NCI-H226 (cell line): ENCODE results near the gene GARIN5B.
A peak's percentile ranks its signal among the peaks of the same experiment; 100 is the strongest.
"Not testable (repeated sequence)": the region's sequence is repeated elsewhere in the genome, so short reads cannot be mapped to it uniquely, and the experiment has no call there.

ENCODE experiments used
- DNase-seq: peaks from one replicate; pipeline ENCODE4 v3.0.0-alpha.2; 2015

The GARIN5B gene

DNA sequence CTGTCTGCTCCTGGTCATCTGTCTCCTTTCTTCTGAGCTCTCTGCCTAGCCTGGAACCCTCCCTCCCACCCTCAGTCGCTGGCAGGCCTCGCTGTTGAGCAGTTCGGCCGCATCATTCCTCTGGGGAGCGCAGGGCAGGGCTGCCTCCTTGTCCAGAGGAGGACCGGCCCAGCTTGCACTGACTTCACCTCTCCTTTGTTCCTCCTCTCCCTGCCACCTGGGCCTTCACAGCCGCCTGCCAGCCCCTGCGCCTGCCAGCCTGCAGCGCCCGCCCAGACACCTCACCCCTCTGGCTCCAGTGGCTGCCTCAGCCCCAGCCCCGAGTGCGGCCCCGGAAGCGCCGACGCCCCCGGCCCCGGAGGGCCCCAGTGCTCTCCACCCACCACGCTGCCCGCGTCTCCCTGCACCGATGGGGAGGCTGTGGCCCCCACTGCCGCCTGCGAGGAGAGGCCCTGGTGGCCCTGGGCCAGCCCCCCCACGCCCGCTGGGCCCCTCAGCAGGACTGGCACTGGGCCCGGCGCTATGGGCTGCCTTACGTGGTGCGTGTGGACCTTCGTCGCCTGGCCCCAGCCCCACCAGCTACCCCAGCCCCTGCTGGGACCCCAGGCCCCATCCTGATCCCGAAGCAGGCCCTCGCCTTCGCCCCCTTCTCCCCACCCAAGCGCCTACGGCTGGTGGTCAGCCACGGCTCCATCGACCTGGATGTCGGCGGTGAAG is 16.2 kb downstream of the GARIN5B start:
- DNase-seq = no peak

DNA sequence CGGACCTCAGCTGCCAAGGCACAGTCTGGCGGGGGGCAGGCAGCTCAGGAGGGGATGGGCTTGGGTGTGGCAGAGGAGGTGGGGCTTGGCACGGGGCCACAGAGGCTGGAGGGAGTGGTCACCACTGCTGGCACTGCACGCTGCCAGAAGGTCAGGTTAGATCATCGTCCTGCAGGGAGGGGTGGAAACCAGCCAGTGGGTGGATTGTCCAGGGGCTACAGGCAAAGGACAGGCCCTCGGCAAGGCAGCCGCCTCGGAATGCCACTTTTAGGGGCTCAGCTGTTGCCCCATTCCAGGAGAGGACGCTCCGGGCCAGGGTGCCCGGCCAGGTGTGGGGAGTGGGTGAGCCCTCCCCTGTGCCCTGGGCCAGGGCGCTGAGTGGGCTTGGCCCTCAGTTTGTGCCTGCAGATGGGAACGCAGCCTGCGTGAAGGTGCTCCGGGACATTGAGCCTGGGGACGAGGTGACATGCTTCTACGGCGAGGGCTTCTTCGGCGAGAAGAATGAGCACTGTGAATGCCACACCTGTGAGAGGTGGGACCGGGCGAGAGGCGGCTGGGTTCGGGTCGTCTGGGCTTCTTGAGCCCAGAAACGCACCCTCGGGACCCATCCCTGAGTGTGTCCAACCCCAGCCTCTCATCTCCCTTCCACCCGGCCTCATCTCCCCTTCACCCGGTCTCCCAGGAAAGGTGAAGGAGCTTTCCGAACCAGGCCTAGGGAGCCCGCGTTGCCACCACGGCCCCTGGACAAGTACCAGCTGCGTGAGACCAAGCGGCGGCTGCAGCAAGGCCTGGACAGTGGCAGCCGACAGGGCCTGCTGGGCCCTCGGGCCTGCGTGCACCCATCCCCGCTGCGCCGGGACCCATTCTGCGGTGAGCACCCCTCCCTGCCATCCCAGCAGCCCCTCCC is 17.0 kb downstream of the GARIN5B start:
- DNase-seq = peak; percentile 82

DNA sequence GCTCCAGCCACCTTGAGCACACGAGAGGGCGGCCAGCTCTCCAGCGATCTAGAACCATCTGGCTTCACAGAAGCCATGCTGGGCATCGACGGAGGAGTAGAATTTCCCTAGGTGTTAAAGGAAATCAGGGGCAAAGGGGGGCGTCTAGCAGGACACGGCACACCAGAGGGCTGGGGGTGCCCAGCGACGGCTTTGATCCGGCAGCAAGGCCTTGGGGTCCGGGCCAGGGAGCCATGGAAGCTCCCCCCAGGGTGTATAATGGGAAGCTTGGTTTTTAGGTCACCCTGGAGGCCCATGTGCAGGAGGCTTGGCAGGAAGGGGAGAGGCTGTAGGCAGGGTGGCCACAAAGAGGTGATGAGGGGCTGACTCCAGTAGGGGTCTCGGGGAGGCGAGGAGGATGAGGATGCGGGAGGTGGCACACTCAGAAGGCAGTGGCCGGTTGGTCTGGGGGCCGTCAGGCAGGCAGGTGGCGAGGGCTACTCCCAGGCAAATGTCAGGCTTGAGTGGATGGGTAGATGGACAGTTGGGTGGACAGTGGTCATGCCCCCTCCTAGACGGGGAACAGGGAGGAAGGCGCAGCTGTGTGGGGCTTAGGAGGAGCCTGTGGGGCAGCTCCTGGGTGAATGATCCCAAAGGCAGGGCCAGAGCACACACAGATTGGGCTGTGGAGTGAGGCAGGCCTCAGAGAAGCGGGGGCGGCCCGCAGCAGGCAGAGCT is 17.8 kb downstream of the GARIN5B start:
- DNase-seq = no peak

DNA sequence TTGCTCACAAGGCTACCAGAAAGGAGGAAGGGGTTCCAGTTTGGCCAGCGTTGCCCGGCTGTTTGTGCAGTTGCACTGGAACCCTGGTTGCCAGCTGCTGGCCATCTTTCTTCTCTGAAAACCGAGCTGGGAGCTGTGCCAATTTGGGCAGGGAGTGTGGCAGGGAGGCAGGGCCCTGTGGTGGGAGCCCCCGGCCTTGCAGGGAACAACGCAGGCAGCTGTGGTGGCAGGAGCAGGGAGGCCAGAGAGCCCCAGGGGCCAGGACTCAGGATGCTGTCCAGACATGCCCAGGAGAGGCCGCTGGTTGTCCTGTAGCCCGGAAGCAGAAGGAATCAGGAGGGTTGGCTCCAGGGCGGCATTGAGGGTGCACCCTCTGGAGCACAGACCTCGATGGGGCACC is 18.6 kb downstream of the GARIN5B start:
- DNase-seq = no peak

DNA sequence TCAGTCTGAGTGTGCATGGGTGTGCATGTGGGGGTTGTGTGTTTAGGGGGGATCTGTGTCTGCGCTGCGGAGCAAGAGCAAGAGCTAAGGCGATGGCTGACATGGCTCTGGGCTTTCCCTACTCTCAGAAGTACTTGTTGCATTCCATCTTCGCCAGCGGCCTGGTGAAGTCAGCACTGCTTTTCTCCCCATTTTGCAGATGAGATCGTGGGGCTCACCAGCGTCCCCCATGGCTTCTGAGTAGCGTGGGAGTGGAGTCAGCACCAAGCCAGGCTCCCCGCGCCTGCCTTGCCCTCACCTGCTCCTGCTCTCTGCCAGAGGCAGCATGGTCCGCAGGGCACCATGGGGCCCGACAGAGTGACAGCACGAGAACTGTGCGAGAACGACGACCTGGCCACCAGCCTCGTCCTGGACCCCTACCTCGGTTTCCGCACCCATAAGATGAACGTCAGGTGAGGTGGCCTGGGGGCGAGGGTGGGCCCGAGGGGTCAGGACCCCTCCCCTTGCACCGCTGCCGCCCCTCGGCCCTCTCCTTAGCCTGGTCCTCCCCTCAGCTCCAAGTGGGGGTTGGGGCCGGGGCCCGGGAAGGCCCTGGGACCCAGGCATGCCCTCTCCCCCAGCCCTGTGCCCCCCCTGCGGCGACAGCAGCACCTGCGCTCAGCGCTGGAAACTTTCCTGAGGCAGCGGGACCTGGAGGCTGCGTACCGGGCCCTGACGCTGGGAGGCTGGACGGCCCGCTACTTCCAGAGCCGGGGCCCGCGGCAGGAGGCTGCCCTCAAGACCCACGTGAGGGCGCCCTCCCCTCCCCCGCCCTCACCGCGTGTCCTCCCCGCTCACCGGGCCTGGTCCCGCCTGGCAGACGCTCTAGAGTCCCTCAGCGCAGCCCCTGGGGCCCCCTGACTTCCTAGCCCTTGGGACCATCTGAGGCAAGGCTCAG is 21.2 kb downstream of the GARIN5B start:
- DNase-seq = no peak

DNA sequence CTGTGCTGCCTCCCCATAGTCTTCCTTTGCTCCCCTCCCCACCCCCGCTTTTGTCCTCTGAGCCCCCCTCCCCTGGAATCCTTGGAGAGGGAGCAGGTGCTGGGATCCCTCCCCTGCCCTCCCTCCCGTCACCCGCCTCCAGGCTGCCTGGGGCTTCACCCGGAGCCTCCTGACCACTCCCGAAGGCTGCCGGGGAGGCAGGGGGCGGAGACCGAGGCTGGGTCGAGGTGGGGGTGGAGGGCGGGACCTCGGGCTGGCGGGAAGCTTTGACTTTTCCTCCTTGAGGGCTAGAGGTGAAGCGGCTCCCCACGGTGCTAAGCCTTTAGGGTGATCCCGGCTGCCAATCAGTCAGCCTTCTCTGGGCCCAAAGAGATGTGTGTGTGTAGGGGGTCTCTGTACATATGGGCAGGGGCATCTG is 21.9 kb downstream of the GARIN5B start:
- DNase-seq = peak; percentile 80

DNA sequence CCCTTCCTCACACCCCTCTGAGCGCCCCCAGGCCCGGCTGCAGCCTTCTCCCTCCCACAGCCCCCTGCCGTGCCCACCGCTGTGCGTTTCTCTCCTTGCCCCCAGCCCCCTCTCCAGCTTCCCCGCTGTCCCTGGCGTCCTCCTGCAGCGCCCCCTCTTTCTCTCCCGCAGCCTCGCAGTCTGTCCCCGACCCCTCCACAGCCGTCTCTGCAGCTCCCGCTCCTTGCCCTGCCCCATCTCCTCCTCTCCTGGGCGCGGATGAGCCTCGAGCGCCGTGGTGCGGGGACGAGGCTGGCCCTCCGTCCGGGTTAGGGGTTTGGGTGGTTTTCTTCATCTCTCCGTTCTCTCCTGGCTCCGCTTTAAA is 22.3 kb downstream of the GARIN5B start:
- no peak for DNase-seq

DNA sequence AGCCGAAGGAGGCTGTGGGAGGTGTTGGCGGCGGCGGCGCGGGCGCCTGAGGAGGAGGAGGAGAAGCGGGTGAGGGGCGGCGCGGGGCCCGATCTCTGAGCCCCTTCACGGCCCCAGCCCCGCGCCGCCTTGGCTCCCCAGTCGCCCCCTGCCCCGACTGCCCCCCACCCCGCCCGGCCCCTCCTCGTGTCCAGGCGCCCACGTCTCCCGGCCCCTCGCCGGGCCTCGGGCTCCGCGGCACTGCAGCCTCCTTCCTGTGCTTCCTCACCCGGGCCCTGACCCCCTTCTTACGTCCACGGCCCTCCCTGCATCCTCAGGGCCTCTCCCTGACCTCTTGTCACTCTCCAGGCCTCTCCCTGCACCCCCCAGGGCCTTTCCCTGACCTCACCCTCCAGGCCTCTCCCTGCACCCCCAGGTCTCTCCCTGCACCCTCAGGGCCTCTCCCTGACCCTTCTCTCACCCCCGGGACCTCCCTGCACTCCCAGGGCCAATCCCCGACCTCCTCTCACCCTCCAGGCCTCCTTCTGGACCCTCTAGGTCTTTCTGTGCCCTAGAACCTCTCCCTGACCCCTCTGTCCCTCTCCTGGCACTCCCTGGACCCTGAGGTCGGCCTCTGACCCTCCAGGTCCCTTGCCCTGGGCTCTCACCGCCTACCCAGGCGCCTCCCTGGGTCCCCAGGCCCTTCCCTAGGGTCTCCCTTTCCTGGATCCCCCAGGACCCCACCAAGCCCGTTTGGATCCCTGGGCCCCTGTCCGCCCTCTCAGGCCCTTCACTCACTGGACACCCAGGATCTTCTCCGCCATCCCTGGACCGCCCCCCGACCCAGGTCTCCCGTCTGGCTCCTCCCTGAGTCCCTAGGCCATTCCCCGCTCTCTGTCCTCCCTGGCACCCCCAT is 22.9 kb downstream of the GARIN5B start:
- peak; percentile 14 for DNase-seq

DNA sequence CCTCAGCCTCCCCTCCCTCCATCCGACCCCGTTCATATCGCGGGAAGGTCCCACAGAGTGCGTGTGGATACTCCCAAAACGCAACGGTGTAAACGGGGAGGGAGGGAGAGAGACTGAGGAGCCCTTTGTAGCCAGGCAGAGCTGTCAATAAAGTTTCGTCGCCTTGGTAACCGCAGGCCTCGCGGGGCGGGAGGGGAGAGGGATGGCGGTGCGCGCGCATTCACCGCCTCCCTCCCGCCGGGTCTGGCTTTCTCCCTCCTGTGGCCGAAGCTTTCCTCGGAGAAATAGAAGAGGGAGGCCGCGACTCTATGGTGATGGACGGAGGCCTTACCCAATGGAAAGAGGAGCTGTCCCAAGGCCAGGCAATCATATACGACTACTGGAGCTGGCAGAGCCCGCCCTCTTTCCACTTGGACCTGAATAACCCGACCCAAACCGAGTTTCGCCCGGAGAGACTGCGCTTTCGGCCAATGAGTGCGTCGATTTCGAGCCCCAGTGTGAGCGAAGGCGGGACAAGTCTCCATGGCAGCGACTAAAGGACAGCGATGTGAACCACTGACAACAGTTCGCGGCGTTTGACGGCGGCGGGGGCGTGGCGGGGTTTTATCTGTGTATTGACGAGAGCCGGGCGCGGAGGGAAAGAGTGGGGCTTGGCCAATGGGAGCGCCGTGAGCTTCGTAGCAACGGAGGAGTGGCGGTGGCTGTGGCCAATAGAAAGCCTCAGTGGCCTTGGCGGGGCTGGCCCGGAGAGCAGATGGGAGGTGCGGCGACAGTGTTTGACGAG is 23.8 kb downstream of the GARIN5B start, which contains the start of gene KMT5C:
KMT5C (plus strand) TSS at position 772 of the 784 bp plus-strand sequence. CDS start 2,061 bp downstream, outside the sequence.
- peak; percentile 100 for DNase-seq

DNA sequence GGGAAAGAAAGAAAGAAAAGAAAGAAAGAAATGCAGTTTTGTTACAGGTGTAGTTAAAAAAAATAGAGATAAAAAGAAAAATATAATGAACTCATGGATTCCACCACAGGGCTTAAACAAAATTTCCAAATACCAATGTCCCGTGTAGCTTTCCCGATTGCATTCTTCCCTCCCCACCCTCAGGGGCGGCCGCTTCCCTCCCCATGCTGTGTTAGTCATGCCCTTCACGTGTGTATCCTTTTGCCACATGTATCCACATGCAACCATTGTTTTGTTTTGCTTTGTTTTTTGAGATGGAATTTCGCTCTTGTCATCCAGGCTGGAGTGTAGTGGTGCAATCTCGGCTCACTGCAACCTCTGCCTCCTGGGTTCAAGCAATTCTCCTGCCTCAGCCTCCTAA is 27.0 kb downstream of the GARIN5B start:
- DNase-seq = no peak

DNA sequence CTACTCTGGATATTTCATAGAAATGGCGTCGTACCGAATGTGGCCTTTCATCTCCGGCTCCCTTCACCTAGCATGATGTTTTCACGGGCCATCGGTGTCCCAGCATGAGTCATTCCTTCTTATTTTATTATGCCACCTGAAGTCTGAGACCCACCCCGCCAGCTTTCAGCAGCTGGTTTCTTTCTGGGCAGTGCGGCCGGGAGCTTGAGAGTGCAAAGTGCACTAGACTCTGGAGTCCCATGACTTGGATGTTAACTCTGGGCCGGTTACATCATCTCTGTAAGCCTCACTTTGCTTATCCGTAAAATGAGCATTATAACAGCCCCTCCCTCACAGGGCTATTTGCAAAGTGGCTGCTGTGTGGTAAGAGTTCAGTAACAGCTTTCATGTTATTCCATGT is 29.2 kb downstream of the GARIN5B start:
- DNase-seq = no peak

DNA sequence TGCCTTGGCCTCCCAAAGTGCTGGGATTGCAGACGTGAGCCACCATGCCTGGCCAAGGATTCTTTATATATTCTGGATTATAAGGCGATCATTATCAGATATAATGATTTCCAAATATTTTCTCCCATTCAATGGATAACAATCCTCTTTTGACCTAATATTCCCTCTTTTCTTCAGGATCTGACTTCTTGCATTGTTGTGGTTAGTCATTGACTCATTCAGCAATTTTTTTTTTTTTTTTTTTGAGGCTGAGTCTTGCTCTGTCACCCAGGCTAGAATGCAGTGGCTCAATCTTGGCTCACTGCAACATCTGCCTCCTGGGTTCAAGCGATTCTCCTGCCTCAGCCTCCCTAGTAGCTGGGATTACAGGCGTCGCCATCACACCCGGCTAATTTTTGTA is 33.3 kb downstream of the GARIN5B start:
- DNase-seq = not testable (repeated sequence)

DNA sequence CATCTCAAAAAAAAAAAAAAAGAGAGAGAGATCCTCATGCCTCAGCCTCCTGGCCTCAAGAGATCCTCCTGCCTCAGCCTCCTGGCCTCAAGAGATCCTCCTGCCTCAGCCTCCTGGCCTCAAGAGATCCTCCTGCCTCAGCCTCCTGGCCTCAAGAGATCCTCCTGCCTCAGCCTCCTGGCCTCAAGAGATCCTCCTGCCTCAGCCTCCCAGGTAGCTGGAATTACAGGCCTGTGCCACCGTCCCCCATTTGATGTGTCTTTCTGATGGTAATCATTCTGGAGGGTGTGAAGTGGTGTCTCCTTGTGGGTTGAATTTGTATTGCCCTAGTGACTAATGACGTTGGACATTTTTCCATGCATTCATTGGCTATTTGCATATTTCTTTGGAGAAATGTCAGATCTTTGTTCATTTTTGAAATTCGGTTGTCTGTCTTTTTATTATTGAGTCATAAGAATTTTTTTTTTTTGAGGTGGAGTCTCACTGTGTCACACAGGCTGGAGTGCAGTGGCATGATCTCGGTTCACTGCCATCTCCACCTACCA is 34.2 kb downstream of the GARIN5B start:
- not testable (repeated sequence) for DNase-seq

DNA sequence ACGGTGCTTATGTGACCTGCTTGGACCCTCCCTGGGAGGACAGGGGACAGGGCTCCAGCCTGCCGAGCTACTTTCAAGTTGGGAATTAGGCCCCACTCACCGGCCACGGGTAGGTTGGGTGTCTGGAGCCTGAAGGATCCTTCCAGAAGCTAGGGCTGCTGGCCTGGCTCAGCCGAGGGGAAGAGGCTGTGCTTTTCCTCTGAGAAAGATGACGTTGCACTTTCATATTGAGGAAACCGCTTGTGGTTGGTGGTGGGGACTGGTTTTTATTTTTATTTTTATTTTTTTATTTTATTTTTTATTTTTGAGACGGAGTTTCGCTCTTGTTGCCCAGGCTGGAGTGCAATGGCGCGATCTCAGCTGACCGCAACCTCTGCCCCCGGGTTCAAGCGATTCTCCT is 37.9 kb downstream of the GARIN5B start, which contains the start of gene TMEM150B:
TMEM150B (minus strand) TSS at position 170 of the 400 bp plus-strand sequence. CDS start 4,305 bp downstream, outside the sequence.
- no peak for DNase-seq

DNA sequence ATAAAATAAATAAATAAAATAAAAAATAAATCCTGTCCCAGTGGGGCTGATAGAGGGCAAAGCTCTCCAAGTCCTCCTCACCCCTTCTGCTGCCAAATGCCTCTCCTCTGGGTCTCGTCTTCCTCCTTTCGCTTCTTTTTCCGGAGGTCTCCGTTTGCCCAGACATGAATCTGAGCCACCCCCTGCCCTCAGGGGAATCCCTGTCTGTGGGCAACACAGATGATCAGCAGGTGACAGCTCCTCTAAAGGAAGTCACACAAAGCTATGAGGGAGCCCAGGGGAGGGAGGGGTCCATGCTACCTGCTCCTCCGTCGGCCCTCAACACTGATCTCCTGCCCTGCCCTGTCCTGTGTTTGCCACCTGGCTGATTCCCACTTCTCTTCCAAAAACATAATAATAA is 38.4 kb downstream of the GARIN5B start:
- no peak for DNase-seq

DNA sequence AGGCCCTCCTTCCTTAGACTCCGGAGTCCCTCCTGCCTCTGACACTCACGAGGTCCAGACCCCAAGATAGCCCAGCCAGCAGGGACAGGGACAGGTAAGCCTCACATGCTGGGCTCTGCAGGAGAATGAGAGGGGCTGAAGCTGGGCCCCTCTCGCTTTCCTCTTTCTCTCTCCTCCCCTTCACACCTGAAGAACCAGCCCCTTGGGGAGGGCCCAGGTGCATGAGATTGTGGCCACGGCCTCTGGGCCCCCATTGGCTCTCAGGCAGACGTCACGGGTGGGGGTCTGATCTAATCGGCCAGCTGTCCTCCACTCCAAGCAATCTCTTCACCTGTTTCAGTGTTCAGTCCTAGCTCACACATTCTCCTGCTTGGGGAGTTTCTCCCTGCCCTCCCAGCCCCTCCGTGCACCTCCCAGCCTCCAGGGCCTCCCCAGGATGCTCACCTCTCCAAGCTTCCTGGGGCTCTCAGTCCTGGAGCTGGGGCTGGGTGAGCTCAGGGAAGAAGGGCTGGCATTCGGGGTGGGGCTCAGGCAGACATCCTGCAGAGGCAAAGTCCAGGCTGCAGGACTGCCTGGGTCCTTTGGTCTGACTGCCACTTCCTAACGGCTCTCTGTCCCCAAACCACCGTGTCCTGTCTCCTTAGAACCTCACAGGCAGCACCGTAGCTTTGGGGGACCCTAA is 40.7 kb downstream of the GARIN5B start:
- DNase-seq = no peak

DNA sequence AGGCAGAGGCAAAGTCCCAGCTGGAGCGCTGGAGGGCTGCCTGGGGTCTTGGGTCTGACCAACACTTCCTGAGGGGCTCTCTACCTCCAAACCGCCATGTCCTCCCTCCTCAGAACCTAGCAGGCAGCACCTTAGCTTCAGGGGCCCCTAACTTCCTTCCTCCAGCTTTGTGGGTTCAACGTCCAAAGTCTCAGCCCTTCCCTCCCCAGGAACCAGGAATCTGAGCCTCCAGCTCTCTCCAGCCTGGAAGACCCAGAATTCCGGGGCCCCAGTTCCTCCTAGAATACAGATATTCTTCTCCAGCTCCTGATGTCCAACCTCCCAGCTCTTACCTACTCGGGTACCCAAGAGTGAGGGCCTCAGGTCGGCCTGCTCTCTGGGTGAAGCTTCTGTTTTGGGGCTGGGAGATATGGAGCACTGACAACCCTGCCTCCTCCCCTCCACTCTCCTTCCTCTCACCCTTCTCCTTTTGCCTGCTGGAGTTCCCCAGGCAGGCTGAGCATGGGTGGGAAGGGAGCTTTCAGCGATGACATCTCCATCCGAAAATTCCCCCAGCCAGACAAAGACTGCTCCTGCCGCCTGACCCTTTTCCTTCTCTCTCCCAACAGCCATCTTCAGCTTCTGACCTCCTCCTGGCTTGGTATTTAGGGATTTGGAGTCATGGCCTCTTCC is 41.5 kb downstream of the GARIN5B start:
- no peak for DNase-seq

DNA sequence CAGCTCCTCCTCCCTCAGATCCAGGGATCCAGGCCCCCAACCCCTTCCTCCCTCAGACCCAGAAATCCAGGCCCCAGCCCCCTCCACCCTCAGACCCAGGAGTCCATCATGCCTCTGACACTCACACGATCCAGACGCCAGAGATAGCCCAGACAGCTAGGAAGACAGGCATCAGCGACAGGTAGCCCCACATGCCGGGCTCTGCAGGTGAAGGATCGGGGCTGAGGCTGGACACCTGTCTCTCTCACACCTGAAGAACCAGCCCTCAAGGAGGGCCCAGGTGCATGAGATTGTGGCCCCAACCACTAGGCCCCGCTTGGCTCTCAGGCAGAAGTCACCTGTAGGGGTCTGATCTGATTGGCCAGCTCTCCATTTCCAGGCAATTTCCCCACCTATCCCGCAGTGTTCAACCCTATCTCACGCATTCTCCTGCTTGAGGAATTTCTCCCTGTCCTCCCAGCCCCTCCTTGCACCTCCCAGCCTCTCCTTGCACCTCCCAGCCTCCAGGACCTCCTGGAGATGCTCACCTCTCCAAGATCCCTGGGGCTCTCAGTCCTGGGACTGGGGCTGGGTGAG is 42.1 kb downstream of the GARIN5B start:
- DNase-seq = no peak
